ENCODE measurements around the gene GRID1.

DNA sequence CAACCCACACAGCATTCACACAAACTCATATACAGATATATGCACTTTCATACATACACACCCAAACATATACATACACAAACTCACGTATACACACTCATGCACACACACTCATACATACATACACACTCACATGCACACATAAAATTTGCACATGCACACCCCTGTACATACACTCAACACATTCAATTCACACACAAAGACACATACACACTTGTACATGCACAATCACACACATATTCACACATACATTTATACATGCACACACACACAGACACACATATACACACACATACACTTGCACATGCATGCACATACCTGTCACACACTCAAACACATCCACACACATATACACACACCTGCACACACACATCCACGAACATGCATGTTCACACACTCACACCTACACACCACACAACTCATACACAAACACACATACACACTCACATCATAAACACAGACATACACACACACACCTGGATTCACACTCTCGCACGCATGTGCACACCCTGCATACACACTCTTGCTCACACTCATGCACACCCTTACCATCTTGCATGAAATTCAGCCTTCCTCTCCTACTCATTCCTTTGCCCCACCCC lies 451.2 kb downstream of the GRID1 start:
- TF ChIP-seq CTCF (IDR thresholded peaks at IDR 0.05; ENCODE audit: insufficient read depth, low read depth, low read length), result no peak
- no peak for TF ChIP-seq EZH2 (IDR thresholded peaks at IDR 0.05; ENCODE audit: insufficient read depth, low read length)
